G401 (cell line): ENCODE data around the gene HSD17B12. TPM values are rescaled to one million over a fixed set of nuclear protein-coding genes. Genes with fewer than 3 reads are reported as not detected.

Experiments
- DNase-seq: peaks from one replicate; pipeline ENCODE4 v3.0.0-alpha.2; 2015; ENCODE audit warnings: low spot score
- in situ Hi-C: cut with HindIII; loops from 2 replicates; pipeline ENCODE4 v1.10.0; 2016; ENCODE audit warnings: low sequenced_read_pairs, mixed read lengths
- total RNA-seq: library from RNA; depleted of rRNA; stranded (reverse); fragments of >200 nt; shearing (Covaris generic); gene quantifications from 2 replicates; pipeline ENCODE4 v1.2.3, GENCODE V29; 2014

HSD17B12 gene
- total RNA-seq, 1 experiment from 2014 or later = 54.0 TPM

GRCh38 chr11:43786016-43786415, 105.5 kb downstream of the HSD17B12 start:
- no peak for DNase-seq
- in situ Hi-C loops = no loop called here

DNA sequence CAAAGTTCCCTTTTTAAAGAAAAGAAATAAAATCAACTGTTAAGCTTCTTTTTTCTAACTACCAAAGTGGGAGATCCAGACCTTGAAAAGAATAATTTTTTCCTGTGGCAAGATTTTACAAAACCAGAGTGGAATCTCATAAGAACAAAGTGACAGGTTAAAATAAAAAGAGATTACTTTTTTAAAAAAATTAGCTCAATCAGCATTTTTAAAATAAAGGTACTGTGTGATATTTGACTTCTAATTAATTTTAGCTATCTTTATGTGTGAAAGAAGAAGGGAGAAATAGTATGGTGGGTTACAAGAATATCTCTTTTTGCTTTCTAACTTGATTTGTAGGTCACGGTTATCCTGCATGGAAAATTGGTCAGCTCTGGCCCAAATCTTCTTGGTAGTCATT, 107.3 kb downstream of the HSD17B12 start:
- in situ Hi-C loops = no loop called here
- DNase-seq = no peak

DNA sequence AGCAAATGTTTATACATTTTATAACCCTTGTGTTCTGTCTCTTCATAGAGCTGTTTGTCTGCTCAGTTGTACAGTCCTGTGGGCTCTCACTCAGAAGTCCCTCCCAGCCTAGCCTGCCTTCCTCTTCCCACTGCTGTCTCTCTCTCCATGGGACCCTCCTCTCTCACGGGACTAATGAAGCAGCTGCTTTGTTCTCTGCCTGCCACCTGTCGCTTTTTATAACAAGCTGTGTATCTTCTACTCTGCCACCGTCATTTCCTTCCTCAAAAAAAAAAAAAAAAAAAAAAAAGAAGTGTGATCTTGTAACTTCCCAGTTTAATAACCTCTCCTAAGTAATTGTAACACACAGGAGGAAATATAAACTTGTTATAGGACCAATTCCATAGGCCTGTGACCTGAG, 107.9 kb downstream of the HSD17B12 start:
- DNase-seq = no peak
- in situ Hi-C loops = no loop called here

GRCh38 chr11:43789700-43790443, 109.3 kb downstream of the HSD17B12 start:
- no peak for DNase-seq
- in situ Hi-C loops = no loop called here

- DNase-seq = no peak
- in situ Hi-C loops = no loop called here
These were observed 109.9 kb downstream of the HSD17B12 start for GRCh38 chr11:43790444-43790794.

DNA sequence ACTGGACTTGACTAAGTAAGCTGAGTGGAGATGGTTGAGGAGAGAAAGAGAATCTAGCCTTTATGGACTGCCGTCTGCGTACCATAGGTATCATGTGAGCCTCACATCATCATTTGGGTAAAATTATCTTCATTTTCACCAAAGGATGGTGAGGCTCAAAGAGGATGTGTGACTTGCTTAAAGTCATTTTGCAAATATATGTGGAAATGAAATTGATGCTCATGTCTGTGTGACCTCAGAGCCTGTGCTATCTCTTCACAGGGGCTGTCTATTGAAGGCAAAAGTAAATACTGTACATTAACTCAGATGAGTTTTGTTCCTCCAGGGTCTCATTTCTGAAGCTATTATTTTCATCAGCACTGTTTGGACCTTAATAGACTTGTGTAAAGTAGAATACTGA, 116.8 kb downstream of the HSD17B12 start:
- in situ Hi-C loops = no loop called here
- DNase-seq = no peak

DNA sequence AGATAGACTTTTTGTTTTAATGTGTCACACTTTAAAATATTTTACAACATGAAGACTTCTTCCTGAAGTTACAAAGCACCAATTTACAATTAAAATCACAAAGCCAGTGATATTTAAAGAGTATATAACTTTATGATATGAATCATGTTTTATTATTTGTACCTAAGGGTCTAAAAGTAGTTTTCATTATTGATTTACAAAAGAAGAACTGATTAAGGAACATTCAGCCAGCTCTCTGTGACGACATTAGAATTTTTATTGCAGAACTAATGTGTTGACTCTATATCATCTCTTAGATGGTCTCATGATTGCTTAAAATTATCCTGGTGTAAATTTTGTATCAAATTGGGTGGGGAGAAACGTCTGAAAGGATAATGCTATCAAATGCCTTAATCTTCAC, 117.3 kb downstream of the HSD17B12 start:
- in situ Hi-C loops = no loop called here

GRCh38 chr11:43802509-43802908, 122.0 kb downstream of the HSD17B12 start:
- in situ Hi-C loops = no loop called here
- no peak for DNase-seq

More for the DNA sequence above, 117.3 kb downstream of the HSD17B12 start:
- DNase-seq = no peak

GRCh38 chr11:43803766-43804165, 123.2 kb downstream of the HSD17B12 start:
- in situ Hi-C loops = no loop called here
- no peak for DNase-seq

- in situ Hi-C loops = no loop called here
- no peak for DNase-seq
These were observed 126.4 kb downstream of the HSD17B12 start for GRCh38 chr11:43806976-43807375.

GRCh38 chr11:43810929-43811596, 130.5 kb downstream of the HSD17B12 start:
- DNase-seq = peak; percentile 60
- in situ Hi-C loops = no loop called here

DNA sequence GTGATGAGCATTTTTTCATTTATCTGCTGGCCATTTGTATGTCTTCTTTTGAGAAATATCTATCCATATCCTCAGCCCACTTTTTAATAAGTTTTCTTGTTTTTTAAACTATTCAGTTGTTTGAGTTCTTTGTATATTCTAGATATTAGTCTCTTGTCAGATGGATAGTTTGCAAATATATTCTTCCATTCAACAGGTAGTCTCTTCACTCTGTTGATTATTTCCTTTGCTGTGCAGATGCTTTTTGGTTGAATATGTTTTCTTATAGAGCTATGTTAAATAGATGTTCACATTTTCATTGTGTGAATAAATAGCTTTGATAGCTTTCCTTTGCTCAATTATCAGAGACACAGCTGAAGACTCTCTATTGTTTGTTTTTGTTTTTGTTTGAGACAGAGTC, 131.9 kb downstream of the HSD17B12 start:
- DNase-seq = no peak
- in situ Hi-C loops = no loop called here

DNA sequence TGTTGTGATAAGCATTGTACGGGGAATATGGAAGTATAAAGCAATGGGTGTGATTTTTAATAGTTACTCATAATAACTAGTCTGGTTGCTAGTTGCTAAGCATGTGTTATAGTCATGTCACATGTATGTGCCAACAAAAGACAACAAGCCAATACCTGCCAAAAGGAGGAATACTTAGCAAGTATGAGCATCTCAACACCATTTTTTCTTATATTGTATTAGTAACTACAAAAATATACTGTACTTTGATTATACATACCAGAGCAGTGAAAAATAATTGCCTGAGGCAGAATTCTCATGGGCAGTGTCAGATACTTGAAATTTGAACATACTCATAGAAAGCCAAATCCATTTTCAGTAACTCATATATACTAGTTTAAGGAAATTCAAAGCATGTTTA, 137.7 kb downstream of the HSD17B12 start:
- no peak for DNase-seq
- in situ Hi-C loops = no loop called here

DNA sequence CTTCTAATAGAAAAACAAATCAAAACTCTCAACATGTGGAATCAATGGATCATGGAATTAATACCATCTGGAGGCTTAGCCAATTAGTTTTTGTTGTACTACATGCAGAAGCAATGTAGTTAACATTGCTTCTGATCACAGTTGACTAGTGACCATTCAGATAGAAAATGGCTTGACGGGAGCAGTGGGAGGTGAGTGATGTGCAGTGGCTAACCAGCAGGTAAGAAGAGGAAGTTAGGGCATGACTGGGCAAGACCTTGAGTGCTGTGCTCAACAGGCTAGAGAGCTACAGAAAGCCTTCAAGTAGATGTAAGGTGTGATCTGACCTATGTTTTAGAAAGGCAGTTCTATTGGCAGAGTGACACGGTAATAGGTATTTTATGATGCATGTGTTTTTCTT, 139.4 kb downstream of the HSD17B12 start:
- no peak for DNase-seq
- in situ Hi-C loops = no loop called here

DNA sequence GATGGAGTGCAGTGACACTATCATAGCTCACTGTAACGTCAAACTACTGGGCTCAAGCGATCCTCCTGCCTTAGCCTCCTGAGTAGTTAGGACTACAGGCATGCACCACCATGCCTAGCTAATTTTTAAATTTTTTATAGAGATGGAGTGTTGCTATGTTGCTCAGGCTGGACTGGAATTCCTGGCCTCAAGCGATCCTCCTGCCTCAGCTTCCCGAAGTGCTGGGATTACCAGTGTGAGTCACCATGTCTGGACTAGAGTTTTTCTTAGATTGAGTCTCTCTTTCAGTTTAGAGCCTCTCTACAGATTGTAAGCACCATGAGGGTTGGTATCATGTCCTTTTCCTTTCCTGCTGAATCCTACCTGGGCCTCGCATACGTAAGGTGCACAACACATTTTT, 142.8 kb downstream of the HSD17B12 start:
- in situ Hi-C loops = no loop called here

DNA sequence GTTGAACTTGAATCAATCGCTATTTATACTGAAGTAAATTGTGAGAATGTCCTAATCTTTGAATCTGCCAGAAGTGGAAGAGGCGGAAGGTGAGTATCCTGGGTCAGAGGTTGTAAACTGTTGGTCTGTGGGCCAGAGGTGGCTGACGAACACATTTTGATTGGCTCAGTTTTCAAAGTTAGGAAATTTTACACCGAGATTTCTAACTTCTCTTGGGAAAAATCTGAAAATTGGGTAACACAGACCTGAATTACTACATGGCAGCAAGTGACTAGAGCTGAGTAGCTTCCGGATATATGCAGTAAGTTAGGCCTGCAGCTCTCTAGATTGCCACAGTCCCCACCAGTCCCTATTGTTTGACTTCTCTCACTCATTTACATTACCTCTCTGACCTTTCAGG, 143.3 kb downstream of the HSD17B12 start:
- in situ Hi-C loops = no loop called here
- DNase-seq = no peak

More for the DNA sequence above, 142.8 kb downstream of the HSD17B12 start:
- no peak for DNase-seq

DNA sequence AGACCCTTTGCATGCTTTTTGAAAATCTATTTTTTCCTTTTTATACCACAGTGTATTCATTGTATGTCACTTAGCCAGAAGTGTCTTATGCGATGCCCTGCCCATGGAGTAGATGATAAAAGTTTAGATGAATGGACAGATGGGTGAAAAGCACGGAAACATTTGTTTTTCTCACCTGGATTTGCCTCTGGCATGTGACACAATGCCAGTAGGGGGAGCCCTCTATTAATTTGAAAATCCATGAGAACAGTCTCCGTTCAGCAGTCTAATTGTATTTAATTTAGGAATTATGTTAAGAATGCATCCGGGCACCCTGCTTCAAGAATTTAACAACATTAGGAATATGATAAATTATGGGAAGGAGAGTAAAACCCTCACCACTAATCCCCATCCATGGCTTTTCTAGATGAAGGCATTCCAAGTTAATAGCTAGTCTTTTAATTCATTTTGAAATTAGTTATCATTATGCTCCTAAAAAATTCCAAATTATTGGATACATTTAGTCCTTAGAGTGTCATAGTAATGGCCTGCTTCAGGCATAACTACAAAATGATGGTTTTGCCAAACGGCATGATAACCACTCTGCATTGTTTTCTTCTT, 144.8 kb downstream of the HSD17B12 start:
- DNase-seq = peak; percentile 73
- in situ Hi-C loops = no loop called here

- peak; percentile 63 for DNase-seq
- in situ Hi-C loops = no loop called here
These were observed 150.4 kb downstream of the HSD17B12 start for GRCh38 chr11:43830928-43831440.

- in situ Hi-C loops = no loop called here
- DNase-seq = peak; percentile 17
These were observed 152.0 kb downstream of the HSD17B12 start for GRCh38 chr11:43832536-43832935.

- peak; percentile 93 for DNase-seq
- in situ Hi-C loops = no loop called here
These were observed 153.1 kb downstream of the HSD17B12 start for GRCh38 chr11:43833657-43834073.
